NT2/D1 (cell line): ENCODE data around the gene BUD23.
"Not testable (repeated sequence)": the region's sequence is repeated elsewhere in the genome, so short reads cannot be mapped to it uniquely, and the experiment has no call there.

Experiments used
- SUZ12 ChIP-seq: IDR thresholded peaks from 2 replicates; pipeline ENCODE4 v1.6.1; 2011; ENCODE audit not compliant: insufficient read length, insufficient read depth; ENCODE audit errors: extremely low read depth
- YY1 ChIP-seq: IDR thresholded peaks from 2 replicates; pipeline ENCODE4 v1.6.1; 2011; ENCODE audit not compliant: insufficient read length, insufficient read depth
- ZNF274 ChIP-seq: IDR thresholded peaks from 2 replicates; pipeline ENCODE4 v1.6.1; 2011; ENCODE audit warnings: mild to moderate bottlenecking, low read depth, low read length

DNA sequence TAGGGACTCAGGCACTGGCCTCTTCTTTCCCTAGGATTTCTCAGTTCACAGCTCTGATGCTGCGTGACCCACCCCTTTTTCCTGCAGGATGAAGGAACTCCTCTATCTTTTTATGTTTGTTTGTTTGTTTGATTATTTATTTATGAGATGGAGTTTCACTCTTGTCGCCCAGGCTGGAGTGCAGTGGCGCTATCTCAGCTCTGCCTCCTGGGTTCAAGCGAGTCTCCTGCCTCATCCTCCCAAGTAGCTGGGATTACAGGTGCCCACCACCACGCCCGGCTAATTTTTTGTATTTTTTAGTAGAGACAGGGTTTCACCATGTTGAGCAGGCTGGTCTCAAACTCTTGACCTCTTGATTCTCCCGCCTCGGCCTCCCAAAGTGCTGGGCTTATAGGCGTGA lies 37.0 kb downstream of the BUD23 start:
- not testable (repeated sequence) for TF ChIP-seq ZNF274, YY1, SUZ12
